ENCODE results near the gene H1-8. TPM values are rescaled to one million over a fixed set of nuclear protein-coding genes. Genes with fewer than 3 reads are reported as not detected.

Gene H1-8
- total and polyA plus RNA-seq, 4 experiments from 2014 or later = not detected

DNA sequence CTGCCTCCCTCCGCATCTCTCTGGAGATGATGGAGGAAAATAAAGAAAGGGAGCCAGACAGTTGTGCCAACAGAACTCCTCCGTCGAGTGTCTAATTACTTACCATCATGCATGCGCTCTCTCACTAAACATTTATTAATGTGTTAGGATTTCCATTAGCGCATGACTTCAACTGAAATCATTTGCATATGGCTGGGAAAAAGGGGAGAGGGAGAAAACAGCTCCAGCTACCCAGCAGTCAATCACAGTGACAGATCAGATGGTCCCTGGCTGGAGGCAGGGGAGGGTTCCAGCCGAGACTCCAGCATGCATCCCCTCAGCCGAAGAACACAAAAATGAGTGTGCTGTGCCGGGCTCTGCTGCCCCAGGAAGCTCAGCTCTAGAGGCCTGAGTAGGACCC is 21.4 kb upstream of the H1-8 start:
- CTCF ChIA-PET (ENCODE audit: partially characterized antibody) = no interaction called here
- DNase-seq = no peak
- Mint-ChIP-seq H3K4me1 (peaks cover 0 to 2% (median 0%) of the 10 kb centered on the region in 4 donors), H3K27ac (no peak overlapping the region), H3K36me3 (peaks cover 0 to 8% of the 10 kb centered on the region in 2 donors), H3K9me3 (no peaks in the 10 kb centered on the region), H3K4me3 (no peak overlapping the region), H3K27me3 (no peaks in the 10 kb centered on the region)
- Histone ChIP-seq H3K4me1 (ENCODE audit: insufficient read depth, low read length) (no peaks in the 10 kb centered on the region), H3K9me3 (ENCODE audit: control insufficient read depth in 1 of 2, low read length in 2 of 2) (no peaks in the 10 kb centered on the region), H3K27me3 (ENCODE audit: insufficient read depth, low read length) (no peaks in the 10 kb centered on the region), H3K27ac (ENCODE audit: low read depth, low read length) (no peak overlapping the region), H3K36me3 (ENCODE audit: insufficient read depth, low read length) (no peaks in the 10 kb centered on the region), H3K4me3 (ENCODE audit: low read length in 2 of 2) (no peak overlapping the region)
- intact Hi-C loops (cut with micrococcal nuclease) = no loop called here
- POLR2A ChIA-PET (ENCODE audit: partially characterized antibody) = no interaction called here

DNA sequence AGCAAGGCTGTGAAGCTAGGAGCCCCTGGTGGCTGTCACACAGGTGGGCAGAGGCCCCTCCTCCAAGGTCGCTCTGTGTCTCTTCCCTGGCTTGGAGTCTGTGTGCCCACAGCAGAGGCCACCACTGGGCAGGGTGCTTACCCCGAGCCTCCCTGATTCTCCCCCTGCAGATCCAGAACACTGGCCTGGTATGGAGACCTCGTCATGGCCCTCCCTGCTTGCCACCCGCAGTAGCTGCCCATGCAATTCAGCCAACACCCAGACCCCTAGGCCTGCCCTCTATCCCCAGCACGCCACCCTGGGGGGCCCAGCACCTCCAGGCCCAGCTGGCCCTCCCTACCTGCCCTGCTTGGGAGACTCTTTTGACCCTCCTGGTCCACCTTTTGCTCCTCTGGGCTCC is 20.0 kb upstream of the H1-8 start:
- CTCF ChIA-PET (ENCODE audit: partially characterized antibody) = no interaction called here
- Mint-ChIP-seq H3K4me1 (no peaks in the 10 kb centered on the region), H3K9me3 (no peaks in the 10 kb centered on the region), H3K27ac (peak overlapping the region in 2 of 7 donors; percentile 38 to 67), H3K27me3 (no peaks in the 10 kb centered on the region), H3K4me3 (no peak overlapping the region), H3K36me3 (no peaks in the 10 kb centered on the region)
- DNase-seq = no peak
- Histone ChIP-seq H3K36me3 (ENCODE audit: insufficient read depth, low read length) (no peaks in the 10 kb centered on the region), H3K9me3 (ENCODE audit: control insufficient read depth in 1 of 2, low read length in 2 of 2) (no peaks in the 10 kb centered on the region), H3K27me3 (ENCODE audit: insufficient read depth, low read length) (no peaks in the 10 kb centered on the region), H3K4me3 (ENCODE audit: low read length in 2 of 2) (no peak overlapping the region), H3K4me1 (ENCODE audit: insufficient read depth, low read length) (no peaks in the 10 kb centered on the region), H3K27ac (ENCODE audit: low read depth, low read length) (no peak overlapping the region)
- POLR2A ChIA-PET (ENCODE audit: partially characterized antibody) = interaction anchor here (1.5 kb wide), 1 partner anchor 54 kb away, joined by 4 read pairs; no protein-coding TSS in a partner anchor
- intact Hi-C loops (cut with micrococcal nuclease) = no loop called here

GRCh38 chr3:129524081-129524480 is 18.9 kb upstream of the H1-8 start:
- ChIA-PET CTCF (ENCODE audit: partially characterized antibody) (no interaction called here), POLR2A (ENCODE audit: partially characterized antibody) (no interaction called here)

GRCh38 chr3:129525341-129525968 is 17.5 kb upstream of the H1-8 start:
- H3K27ac Mint-ChIP-seq = peak overlapping the region in 3 of 7 donors; percentile 10 to 42 (median 37)
- POLR2A ChIA-PET (ENCODE audit: partially characterized antibody) = no interaction called here
- DNase-seq = no peak

More at GRCh38 chr3:129524081-129524480, 18.9 kb upstream of the H1-8 start:
- peak overlapping the region in 2 of 7 donors; percentile 29 to 46 for H3K27ac Mint-ChIP-seq
- H3K27me3 Mint-ChIP-seq = no peaks in the 10 kb centered on the region
- no peaks in the 10 kb centered on the region for H3K4me1 Mint-ChIP-seq
- no peaks in the 10 kb centered on the region for H3K4me1 ChIP-seq (ENCODE audit: insufficient read depth, low read length)
- no peaks in the 10 kb centered on the region for H3K9me3 Mint-ChIP-seq
- no peaks in the 10 kb centered on the region for H3K36me3 Mint-ChIP-seq
- H3K9me3 ChIP-seq (ENCODE audit: control insufficient read depth in 1 of 2, low read length in 2 of 2) = no peaks in the 10 kb centered on the region
- H3K27ac ChIP-seq (ENCODE audit: low read depth, low read length) = no peak overlapping the region
- H3K36me3 ChIP-seq (ENCODE audit: insufficient read depth, low read length) = no peaks in the 10 kb centered on the region
- H3K4me3 ChIP-seq (ENCODE audit: low read length in 2 of 2) = no peak overlapping the region
- no peak for DNase-seq
- no peak overlapping the region for H3K4me3 Mint-ChIP-seq
- intact Hi-C loops (cut with micrococcal nuclease) = no loop called here
- H3K27me3 ChIP-seq (ENCODE audit: insufficient read depth, low read length) = no peaks in the 10 kb centered on the region

GRCh38 chr3:129526121-129526900 is 16.7 kb upstream of the H1-8 start:
- POLR2A ChIA-PET (ENCODE audit: partially characterized antibody) = no interaction called here
- H3K4me3 ChIP-seq (ENCODE audit: low read length in 2 of 2) = no peak overlapping the region
- Mint-ChIP-seq H3K27ac (no peak overlapping the region), H3K4me3 (no peak overlapping the region), H3K9me3 (no peaks in the 10 kb centered on the region), H3K27me3 (no peaks in the 10 kb centered on the region), H3K4me1 (no peaks in the 10 kb centered on the region), H3K36me3 (no peaks in the 10 kb centered on the region)
- no peaks in the 10 kb centered on the region for H3K9me3 ChIP-seq (ENCODE audit: control insufficient read depth in 1 of 2, low read length in 2 of 2)
- H3K36me3 ChIP-seq (ENCODE audit: insufficient read depth, low read length) = no peaks in the 10 kb centered on the region
- H3K27ac ChIP-seq (ENCODE audit: low read depth, low read length) = no peak overlapping the region
- intact Hi-C loops (cut with micrococcal nuclease) = no loop called here
- DNase-seq = no peak
- no peaks in the 10 kb centered on the region for H3K27me3 ChIP-seq (ENCODE audit: insufficient read depth, low read length)
- H3K4me1 ChIP-seq (ENCODE audit: insufficient read depth, low read length) = no peaks in the 10 kb centered on the region
- CTCF ChIA-PET (ENCODE audit: partially characterized antibody) = no interaction called here

More at GRCh38 chr3:129525341-129525968, 17.5 kb upstream of the H1-8 start:
- intact Hi-C loops (cut with micrococcal nuclease) = no loop called here
- Histone ChIP-seq H3K4me3 (ENCODE audit: low read length in 2 of 2) (no peak overlapping the region), H3K27ac (ENCODE audit: low read depth, low read length) (no peak overlapping the region), H3K36me3 (ENCODE audit: insufficient read depth, low read length) (no peaks in the 10 kb centered on the region), H3K9me3 (ENCODE audit: control insufficient read depth in 1 of 2, low read length in 2 of 2) (no peaks in the 10 kb centered on the region), H3K27me3 (ENCODE audit: insufficient read depth, low read length) (no peaks in the 10 kb centered on the region), H3K4me1 (ENCODE audit: insufficient read depth, low read length) (no peaks in the 10 kb centered on the region)
- no peaks in the 10 kb centered on the region for H3K9me3 Mint-ChIP-seq
- H3K36me3 Mint-ChIP-seq = no peaks in the 10 kb centered on the region
- no peaks in the 10 kb centered on the region for H3K4me1 Mint-ChIP-seq
- no peaks in the 10 kb centered on the region for H3K27me3 Mint-ChIP-seq
- CTCF ChIA-PET (ENCODE audit: partially characterized antibody) = no interaction called here
- H3K4me3 Mint-ChIP-seq = no peak overlapping the region

- H3K36me3 Mint-ChIP-seq = no peaks in the 10 kb centered on the region
- intact Hi-C loops (cut with micrococcal nuclease) = no loop called here
- Histone ChIP-seq H3K27ac (ENCODE audit: low read depth, low read length) (no peak overlapping the region), H3K36me3 (ENCODE audit: insufficient read depth, low read length) (no peaks in the 10 kb centered on the region), H3K27me3 (ENCODE audit: insufficient read depth, low read length) (no peaks in the 10 kb centered on the region), H3K9me3 (ENCODE audit: control insufficient read depth in 1 of 2, low read length in 2 of 2) (no peaks in the 10 kb centered on the region), H3K4me3 (ENCODE audit: low read length in 2 of 2) (no peak overlapping the region), H3K4me1 (ENCODE audit: insufficient read depth, low read length) (no peaks in the 10 kb centered on the region)
- H3K9me3 Mint-ChIP-seq = no peaks in the 10 kb centered on the region
- no peaks in the 10 kb centered on the region for H3K27me3 Mint-ChIP-seq
- no peak for DNase-seq
- no peaks in the 10 kb centered on the region for H3K4me1 Mint-ChIP-seq
- CTCF ChIA-PET (ENCODE audit: partially characterized antibody) = no interaction called here
- H3K4me3 Mint-ChIP-seq = no peak overlapping the region
- POLR2A ChIA-PET (ENCODE audit: partially characterized antibody) = no interaction called here
- H3K27ac Mint-ChIP-seq = peak overlapping the region in 2 of 7 donors; percentile 27 to 61
Measured at GRCh38 chr3:129527262-129527661, 15.7 kb upstream of the H1-8 start.

- H3K4me3 ChIP-seq (ENCODE audit: low read length in 2 of 2) = no peak within 1 kb of the TSS
- Mint-ChIP-seq H3K27me3 (no peaks in the 10 kb centered on the region), H3K27ac (peak within 1 kb of the TSS in 2 of 7 donors; percentile 4 to 23), H3K36me3 (no peaks in the 10 kb centered on the region), H3K9me3 (peaks cover 0 to 2% (median 0%) of the 10 kb centered on the region in 8 donors), H3K4me1 (no peaks in the 10 kb centered on the region), H3K4me3 (no peak within 1 kb of the TSS)
- no peak within 1 kb of the TSS for H3K27ac ChIP-seq (ENCODE audit: low read depth, low read length)
- DNase-seq = no peak
- ChIA-PET CTCF (ENCODE audit: partially characterized antibody) (no interaction called here), POLR2A (ENCODE audit: partially characterized antibody) (interaction anchor here (1.1 kb wide), 1 partner anchor 68 kb away, joined by 3 read pairs; no protein-coding TSS in a partner anchor)
- H3K4me1 ChIP-seq (ENCODE audit: insufficient read depth, low read length) = no peaks in the 10 kb centered on the region
- H3K9me3 ChIP-seq (ENCODE audit: control insufficient read depth in 1 of 2, low read length in 2 of 2) = no peaks in the 10 kb centered on the region
- intact Hi-C loops (cut with micrococcal nuclease) = no loop called here
- no peaks in the 10 kb centered on the region for H3K36me3 ChIP-seq (ENCODE audit: insufficient read depth, low read length)
- H3K27me3 ChIP-seq (ENCODE audit: insufficient read depth, low read length) = no peaks in the 10 kb centered on the region
Measured at GRCh38 chr3:129528589-129529100, 14.3 kb upstream of the H1-8 start, which contains the start of gene RHO. Gene RHO (plus strand): TSS chr3:129528639. CDS start chr3:129528734, 95 bp downstream.
